SK-N-MC (cell line): ENCODE measurements around the gene TPRN.

Experiments
- EZH2 ChIP-seq: fragments of 200-600 bp; sonication (generic); IDR thresholded peaks from one replicate; pipeline ENCODE4 v1.6.1; 2017; ENCODE audit warnings: antibody characterized with exemption
- POLR2AphosphoS5 ChIP-seq: IDR thresholded peaks from 2 replicates; pipeline ENCODE4 v1.6.1; 2012; ENCODE audit warnings: mild to moderate bottlenecking, low read depth, low read length, borderline replicate concordance

GRCh38 chr9:137227853-137228505, 27.4 kb upstream of the TPRN start:
- TF ChIP-seq EZH2 (no peak), POLR2AphosphoS5 (no peak)
